H1 (cell line): ENCODE measurements around the gene NLRP3. TPM values are rescaled to one million over a fixed set of nuclear protein-coding genes. Genes with fewer than 3 reads are reported as not detected.

Experiments used
- MAFK ChIP-seq: IDR thresholded peaks from 2 replicates; pipeline ENCODE4 v1.6.1; 2012; ENCODE audit warnings: low read depth, mild to moderate bottlenecking, improper control_type of control experiment, low read length
- NANOG ChIP-seq: IDR thresholded peaks from 2 replicates; pipeline ENCODE4 v1.6.1; 2011; ENCODE audit warnings: low read length, low read depth, mild to moderate bottlenecking, inconsistent platforms; ENCODE audit not compliant: insufficient read depth, poor library complexity, severe bottlenecking
- POLR2AphosphoS5 ChIP-seq: IDR thresholded peaks from 2 replicates; pipeline ENCODE4 v1.6.1; 2011; ENCODE audit warnings: low read depth, low read length
- RAD21 ChIP-seq, 2 experiments: IDR thresholded peaks in 1 of 2; conservative IDR thresholded peaks in 1 of 2; 2 replicates each; pipeline ENCODE4 v1.6.1; 2011; ENCODE audit warnings: low read depth in 2 of 2, low read length in 2 of 2, improper control_type of control experiment in 1 of 2, inconsistent platforms in 1 of 2, mild to moderate bottlenecking in 1 of 2, moderate library complexity in 1 of 2
- RXRA ChIP-seq: IDR thresholded peaks from 2 replicates; pipeline ENCODE4 v1.6.1; 2011; ENCODE audit warnings: low read depth, mild to moderate bottlenecking, low read length, moderate library complexity; ENCODE audit not compliant: insufficient read depth
- SIN3A ChIP-seq, 2 experiments: IDR thresholded peaks in 1 of 2; conservative IDR thresholded peaks in 1 of 2; 2 replicates each; pipeline ENCODE4 v1.6.1; 2011 to 2012; ENCODE audit warnings: low read length in 2 of 2, improper control_type of control experiment in 1 of 2, low read depth in 1 of 2, mild to moderate bottlenecking in 1 of 2
- SP2 ChIP-seq: IDR thresholded peaks from 2 replicates; pipeline ENCODE4 v1.6.1; 2012; ENCODE audit warnings: mild to moderate bottlenecking, low read length, inconsistent platforms
- polyA plus RNA-seq, 7 experiments: library from polyadenylated mRNA; depleted of rRNA in 3 of 7; stranded (reverse) in 5 of 7; unstranded in 2 of 7; fragments of >200 nt in 5 of 7; fragments of 200-250 nt in 2 of 7; gene quantifications; 1 replicate in 5 of 7; 2 replicates in 1 of 7; 4 replicates in 1 of 7; pipeline versions ENCODE4 v1.2.1 to v1.2.3, GENCODE V29; 2011 to 2013; ENCODE audit warnings: missing spikeins in 2 of 7, mixed read lengths in 2 of 7
- total RNA-seq: library from RNA; stranded (reverse); fragmentation: NEBNext Ultra II Directional; extraction: Animal tissue kit (Norgen Biotek cat#: 25700); gene quantifications from 2 replicates; pipeline ENCODE4 v1.2.1, GENCODE V29; 2021
- TF ChIP-seq, protein P1 (sequence below): IDR thresholded peaks from 2 replicates; pipeline ENCODE4 v1.6.1; 2012; ENCODE audit warnings: inconsistent platforms

NLRP3 gene
- total and polyA plus RNA-seq, 2 of the 8 experiments (the other 6 are each of a cell fraction or from before 2014, with no cell fraction given) = 0.05 to 0.19 TPM

DNA sequence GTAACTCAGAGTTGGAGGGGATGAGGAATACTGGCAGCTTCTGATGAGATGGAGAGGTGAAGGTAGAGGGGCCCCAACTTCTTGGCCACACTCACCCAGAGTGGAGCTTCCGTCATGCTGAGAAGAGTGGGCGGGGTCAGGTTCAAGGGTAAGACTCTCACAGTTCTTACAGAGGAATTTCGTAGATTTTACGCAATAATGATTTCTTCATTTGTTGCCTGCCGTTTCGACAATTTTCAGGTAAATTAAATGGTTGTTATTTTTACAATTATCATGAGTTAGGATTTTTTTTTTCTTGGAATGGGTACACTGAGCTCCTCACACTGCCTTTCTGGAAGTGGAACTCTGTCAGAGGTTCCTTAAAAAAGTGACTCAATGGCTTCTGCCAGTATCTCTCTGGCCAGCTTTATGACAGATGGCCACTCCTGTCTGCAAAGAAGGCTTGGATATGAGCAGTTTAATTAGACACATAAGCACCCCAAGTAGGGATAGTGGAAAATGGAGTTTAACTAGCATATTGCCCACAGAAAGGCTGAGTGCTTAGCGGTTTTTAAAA is 13.8 kb upstream of the NLRP3 start (continued):
- no peak for TF ChIP-seq SP2
- no peak for TF ChIP-seq NANOG
- TF ChIP-seq MAFK = no peak
- TF ChIP-seq POLR2AphosphoS5 = no peak
- TF ChIP-seq RAD21 (IDR thresholded peaks at IDR 0.05 in 1 of 2, conservative IDR thresholded peaks at IDR 0.05 in 1 of 2; ENCODE audit: low read depth in 2 of 2, low read length in 2 of 2) = no peak
- no peak for TF ChIP-seq RXRA
- no peak for TF ChIP-seq SIN3A (conservative IDR thresholded peaks at IDR 0.05 in 1 of 2, IDR thresholded peaks at IDR 0.05 in 1 of 2; ENCODE audit: low read depth in 1 of 2, low read length in 2 of 2)
- TF ChIP-seq, protein P1, sequence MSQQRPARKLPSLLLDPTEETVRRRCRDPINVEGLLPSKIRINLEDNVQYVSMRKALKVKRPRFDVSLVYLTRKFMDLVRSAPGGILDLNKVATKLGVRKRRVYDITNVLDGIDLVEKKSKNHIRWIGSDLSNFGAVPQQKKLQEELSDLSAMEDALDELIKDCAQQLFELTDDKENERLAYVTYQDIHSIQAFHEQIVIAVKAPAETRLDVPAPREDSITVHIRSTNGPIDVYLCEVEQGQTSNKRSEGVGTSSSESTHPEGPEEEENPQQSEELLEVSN = no peak
